Nephron (organoid): ENCODE data around the gene PTPRD.

ENCODE experiments used
- H3K27ac Mint-ChIP-seq, 3 experiments: 2 replicates each; pipeline ENCODE4 v1.8.0; 2020; ENCODE audit warnings: mixed read lengths in 3 of 3, mild to moderate bottlenecking in 2 of 3, moderate library complexity in 1 of 3
- H3K27me3 Mint-ChIP-seq: 2 replicates; pipeline ENCODE4 v1.8.0; 2021; ENCODE audit warnings: low read depth, mild to moderate bottlenecking, moderate library complexity, mixed read lengths
- H3K36me3 Mint-ChIP-seq: 2 replicates; pipeline ENCODE4 v1.8.0; 2020; ENCODE audit warnings: low read depth, mixed read lengths
- H3K4me1 Mint-ChIP-seq: 2 replicates; pipeline ENCODE4 v1.8.0; 2020; ENCODE audit warnings: mixed read lengths
- H3K4me3 Mint-ChIP-seq, 3 experiments: 2 replicates each; pipeline ENCODE4 v1.8.0; 2020; ENCODE audit warnings: mild to moderate bottlenecking in 3 of 3, mixed read lengths in 3 of 3, moderate library complexity in 2 of 3
- H3K9me3 Mint-ChIP-seq: 2 replicates; pipeline ENCODE4 v1.8.0; 2020; ENCODE audit warnings: mixed read lengths
- CTCF ChIP-seq, 3 experiments: fragments of 200-600 bp; sonication (generic); IDR thresholded peaks; one replicate each; pipeline ENCODE4 v1.5.0; 2021; ENCODE audit warnings: antibody characterized with exemption in 3 of 3; ENCODE audit not compliant: unreplicated experiment in 3 of 3

Gene PTPRD

GRCh38 chr9:10236161-10236560 is 376.6 kb downstream of the PTPRD start:
- Mint-ChIP-seq H3K36me3 (no peaks in the 10 kb centered on the region), H3K27me3 (no peaks in the 10 kb centered on the region), H3K4me1 (no peaks in the 10 kb centered on the region), H3K4me3 (no peak overlapping the region), H3K27ac (no peak overlapping the region), H3K9me3 (no peaks in the 10 kb centered on the region)
- TF ChIP-seq CTCF (IDR thresholded peaks at IDR 0.05; ENCODE audit: unreplicated experiment in 3 of 3): no peak

DNA sequence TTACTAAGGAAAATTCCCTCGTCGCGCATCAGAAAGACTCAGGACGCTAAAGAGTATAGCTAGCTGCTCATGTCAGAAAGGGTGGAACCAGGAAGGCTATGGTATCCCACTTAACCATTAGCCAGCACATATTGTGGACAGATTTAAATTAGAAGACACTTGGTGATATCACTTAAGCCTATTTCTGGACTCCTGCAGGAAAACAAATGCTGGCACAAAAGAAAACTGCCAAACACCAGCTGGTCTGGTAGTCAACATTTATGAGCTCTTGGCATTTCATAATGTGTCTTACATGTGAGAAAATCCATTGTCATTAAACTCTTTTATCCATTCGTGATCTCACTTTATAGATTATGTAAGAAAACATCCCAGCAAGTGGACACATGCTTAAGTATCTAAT is 377.4 kb downstream of the PTPRD start:
- H3K27ac Mint-ChIP-seq: no peak overlapping the region
- no peaks in the 10 kb centered on the region for H3K9me3 Mint-ChIP-seq
- H3K4me1 Mint-ChIP-seq: no peaks in the 10 kb centered on the region
- no peak for TF ChIP-seq CTCF (IDR thresholded peaks at IDR 0.05; ENCODE audit: unreplicated experiment in 3 of 3)
- no peaks in the 10 kb centered on the region for H3K27me3 Mint-ChIP-seq
- H3K36me3 Mint-ChIP-seq: no peaks in the 10 kb centered on the region
- H3K4me3 Mint-ChIP-seq: no peak overlapping the region

DNA sequence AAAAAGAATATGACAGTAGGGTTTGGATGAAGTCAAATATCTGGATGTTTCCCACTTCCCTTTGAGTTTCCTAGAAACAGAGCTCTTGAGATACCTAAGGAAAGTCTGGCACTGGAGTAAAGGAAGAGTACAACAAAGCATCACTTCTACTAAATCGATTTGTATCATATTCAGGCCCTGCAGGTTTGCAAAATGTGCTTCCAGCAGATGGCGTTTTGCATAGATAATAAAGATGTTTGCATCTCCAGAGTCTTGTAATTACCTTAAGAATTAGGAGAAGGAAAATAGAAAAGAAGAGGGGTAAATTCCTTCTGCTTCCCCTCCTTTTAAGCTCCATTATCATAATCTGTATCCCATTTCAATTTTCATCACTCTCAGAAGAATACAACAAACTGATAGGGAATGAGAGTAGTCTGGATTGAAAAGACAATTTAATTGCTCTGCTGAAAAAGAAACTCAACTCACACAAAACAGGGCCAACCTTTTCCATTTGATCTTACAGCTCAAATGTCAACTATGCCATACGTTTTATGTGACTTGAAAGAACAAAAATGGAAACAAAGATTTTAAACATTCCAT is 380.4 kb downstream of the PTPRD start:
- Mint-ChIP-seq H3K27me3 (no peaks in the 10 kb centered on the region), H3K36me3 (no peaks in the 10 kb centered on the region), H3K4me1 (no peaks in the 10 kb centered on the region), H3K4me3 (no peak overlapping the region), H3K27ac (no peak overlapping the region), H3K9me3 (no peaks in the 10 kb centered on the region)
- peak; percentile 18 to 39 (median 20) for TF ChIP-seq CTCF (IDR thresholded peaks at IDR 0.05; ENCODE audit: unreplicated experiment in 3 of 3)

GRCh38 chr9:10230512-10230911 is 382.3 kb downstream of the PTPRD start:
- TF ChIP-seq CTCF (IDR thresholded peaks at IDR 0.05; ENCODE audit: unreplicated experiment in 3 of 3): no peak
- Mint-ChIP-seq H3K9me3 (no peaks in the 10 kb centered on the region), H3K4me3 (no peak overlapping the region), H3K4me1 (no peaks in the 10 kb centered on the region), H3K27ac (no peak overlapping the region), H3K27me3 (no peaks in the 10 kb centered on the region), H3K36me3 (no peaks in the 10 kb centered on the region)

DNA sequence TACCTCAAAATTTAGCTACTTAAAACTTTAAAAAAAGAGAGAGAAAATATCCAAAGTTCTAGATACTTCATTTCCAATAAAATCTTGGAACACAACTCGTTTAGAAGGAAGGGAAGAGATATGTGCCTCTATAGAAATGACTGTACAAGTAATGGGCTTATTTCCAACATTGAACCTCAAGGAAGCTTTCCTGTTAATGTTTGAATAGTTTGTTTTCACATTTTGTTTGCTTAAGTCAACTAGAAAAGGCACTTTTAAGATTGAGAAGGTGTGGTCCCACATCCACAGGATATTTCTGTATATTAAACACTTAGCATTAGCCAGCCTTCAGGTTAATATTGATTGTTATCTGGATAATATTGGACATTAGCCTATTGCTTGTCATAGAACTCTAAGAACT is 384.7 kb downstream of the PTPRD start:
- Mint-ChIP-seq H3K4me3 (no peak overlapping the region), H3K9me3 (no peaks in the 10 kb centered on the region), H3K4me1 (no peaks in the 10 kb centered on the region), H3K36me3 (no peaks in the 10 kb centered on the region), H3K27ac (no peak overlapping the region), H3K27me3 (no peaks in the 10 kb centered on the region)
- no peak for TF ChIP-seq CTCF (IDR thresholded peaks at IDR 0.05; ENCODE audit: unreplicated experiment in 3 of 3)

- Mint-ChIP-seq H3K36me3 (no peaks in the 10 kb centered on the region), H3K4me3 (no peak overlapping the region), H3K4me1 (no peaks in the 10 kb centered on the region), H3K27ac (no peak overlapping the region), H3K9me3 (no peaks in the 10 kb centered on the region), H3K27me3 (peaks cover 4% of the 10 kb centered on the region)
- no peak for TF ChIP-seq CTCF (IDR thresholded peaks at IDR 0.05; ENCODE audit: unreplicated experiment in 3 of 3)
Measured at GRCh38 chr9:10226996-10227395, 385.8 kb downstream of the PTPRD start.
